HepG2 (cell line): ENCODE measurements around the gene PARD3. TPM values are rescaled to one million over a fixed set of nuclear protein-coding genes. Genes with fewer than 3 reads are reported as not detected.

Experiments
- ATAC-seq: fragments of 200-7000 bp; cut with Tn5 transposase; 3 replicates; pipeline ENCODE4 v1.9.1; 2020; ENCODE audit warnings: mild to moderate bottlenecking, moderate library complexity
- BruUV-seq: library from RNA; stranded (reverse); fragments of 400-500 nt; replicated peaks from 2 replicates; lab custom pipeline; 2021; lab: Mats Ljungman, UMichigan
- CTCF ChIA-PET: fragments of 300-600 bp; formaldehyde crosslinking; extraction: SDS; loops from one replicate; lab custom pipeline; 2021; ENCODE audit warnings: low total read pairs, inconsistent platforms, low intra/inter-chr PET ratio; lab: Yijun Ruan, JAX
- POLR2A ChIA-PET: fragments of 350-600 bp; sonication (Branson Sonifier 250); formaldehyde crosslinking; loops from one replicate; lab custom pipeline; 2020; ENCODE audit warnings: antibody characterized with exemption, inconsistent platforms; lab: Yijun Ruan, JAX
- DNase-seq: peaks from one replicate; pipeline ENCODE4 v3.0.0-alpha.2; 2015; ENCODE audit warnings: low spot score
- FAIRE-seq: peaks from 3 replicates; lab custom pipeline; 2011; peaks lifted over from hg19 to GRCh38; lab: Jason Lieb, UNC
- H2AFZ ChIP-seq: one replicate; pipeline ENCODE4 v1.6.1; 2011; ENCODE audit warnings: low read length, inconsistent platforms
- H3K27ac ChIP-seq: fragments of 300-600 bp; 3 replicates; pipeline ENCODE4 v1.8.0; 2011; ENCODE audit warnings: mixed run types, mild to moderate bottlenecking, mixed read lengths, low read length, inconsistent platforms; ENCODE audit not compliant: insufficient read depth; ENCODE audit errors: extremely low read length
- H3K27me3 ChIP-seq, 2 experiments: fragments of 200-600 bp in 1 of 2; 2 replicates in 1 of 2; 3 replicates in 1 of 2; pipeline versions ENCODE4 v1.6.0 to v1.8.0; 2011; ENCODE audit warnings: low read length in 2 of 2, mild to moderate bottlenecking in 2 of 2, moderate library complexity in 2 of 2, inconsistent platforms in 1 of 2; ENCODE audit not compliant: insufficient read depth in 2 of 2, control insufficient read depth in 1 of 2
- H3K36me3 ChIP-seq, 2 experiments: fragments of 200-600 bp in 1 of 2; replicated peaks in 1 of 2; 2 replicates in 1 of 2; 3 replicates in 1 of 2; pipeline versions ENCODE4 v1.5.1 to v1.8.0; 2011; ENCODE audit warnings: low read length in 2 of 2, inconsistent platforms in 1 of 2; ENCODE audit not compliant: insufficient read depth in 2 of 2, control insufficient read depth in 1 of 2
- H3K4me1 ChIP-seq: 2 replicates; pipeline ENCODE4 v1.5.1; 2012; ENCODE audit warnings: low read length, inconsistent platforms; ENCODE audit not compliant: insufficient read depth
- H3K4me2 ChIP-seq: 2 replicates; pipeline ENCODE4 v1.6.0; 2011; ENCODE audit warnings: low read depth, low read length, inconsistent platforms
- H3K4me3 ChIP-seq, 3 experiments: fragments of 200-600 bp in 1 of 3; sonication (generic), shearing (Covaris generic) in 1 of 3; replicated peaks in 1 of 3; 2 replicates each; pipeline ENCODE4 v1.5.1; 2011 to 2016; ENCODE audit warnings: low read length in 3 of 3, inconsistent platforms in 2 of 3, low read depth in 2 of 3, mild to moderate bottlenecking in 2 of 3, control low read depth in 1 of 3, mixed read lengths in 1 of 3; ENCODE audit not compliant: insufficient read depth in 1 of 3
- H3K79me2 ChIP-seq: one replicate; pipeline ENCODE4 v1.6.1; 2011; ENCODE audit warnings: low read length, inconsistent platforms; ENCODE audit not compliant: insufficient read depth
- H3K9ac ChIP-seq: 2 replicates; pipeline ENCODE4 v1.6.0; 2011; ENCODE audit warnings: mild to moderate bottlenecking, low read depth, low read length, inconsistent platforms; ENCODE audit not compliant: insufficient read depth
- H3K9me3 ChIP-seq: 2 replicates; pipeline ENCODE4 v1.5.1; 2012; ENCODE audit warnings: mild to moderate bottlenecking, low read length
- H4K20me1 ChIP-seq: 2 replicates; pipeline ENCODE4 v1.6.0; 2011; ENCODE audit warnings: inconsistent platforms, mild to moderate bottlenecking, low read length, moderate library complexity; ENCODE audit not compliant: insufficient read depth
- CCDC6 ChIP-seq: sonication (generic); formaldehyde crosslinking; IDR thresholded peaks from 2 replicates; pipeline ENCODE4 v1.8.1; 2022; ENCODE audit warnings: mild to moderate bottlenecking, missing genetic modification reagents, moderate library complexity
- GPBP1L1 ChIP-seq: sonication (generic); formaldehyde crosslinking; IDR thresholded peaks from 2 replicates; pipeline ENCODE4 v1.5.0; 2020; ENCODE audit warnings: mild to moderate bottlenecking, missing genetic modification reagents
- HCFC1 ChIP-seq: fragments of 150-350 bp; IDR thresholded peaks from 2 replicates; pipeline ENCODE4 v1.6.1; 2014; ENCODE audit warnings: low read depth, low read length
- KDM5B ChIP-seq: sonication (generic); formaldehyde crosslinking; IDR thresholded peaks from 2 replicates; pipeline ENCODE4 v1.4.0; 2020; ENCODE audit warnings: missing genetic modification reagents, mild to moderate bottlenecking, borderline replicate concordance
- KLF6 ChIP-seq: IDR thresholded peaks from 2 replicates; pipeline ENCODE4 v1.8.0; 2016; ENCODE audit warnings: missing biosample characterization, missing genetic modification reagents
- MIER2 ChIP-seq: IDR thresholded peaks from 2 replicates; pipeline ENCODE4 v1.6.1; 2016; ENCODE audit warnings: missing biosample characterization, missing genetic modification reagents
- MIER3 ChIP-seq: IDR thresholded peaks from 2 replicates; pipeline ENCODE4 v1.6.1; 2016; ENCODE audit warnings: missing compliant biosample characterization, borderline replicate concordance
- NFE2L2 ChIP-seq: fragments of 150-350 bp; IDR thresholded peaks from 2 replicates; pipeline ENCODE4 v1.6.1; 2014; ENCODE audit warnings: low read length
- NFKBIZ ChIP-seq: IDR thresholded peaks from 2 replicates; pipeline ENCODE4 v1.6.1; 2018; ENCODE audit warnings: missing genetic modification reagents, missing compliant biosample characterization
- NRL ChIP-seq: sonication (generic); formaldehyde crosslinking; IDR thresholded peaks from 2 replicates; pipeline ENCODE4 v1.5.0; 2020; ENCODE audit warnings: missing genetic modification reagents, mild to moderate bottlenecking, moderate library complexity, borderline replicate concordance
- POLR2A ChIP-seq, 2 experiments: IDR thresholded peaks; 2 replicates each; pipeline ENCODE4 v1.6.1; 2011; ENCODE audit warnings: low read depth in 2 of 2, low read length in 2 of 2, mild to moderate bottlenecking in 1 of 2, moderate library complexity in 1 of 2; ENCODE audit not compliant: insufficient read depth in 1 of 2
- RNF219 ChIP-seq: sonication (generic); formaldehyde crosslinking; IDR thresholded peaks from 2 replicates; pipeline ENCODE4 v1.5.0; 2020; ENCODE audit warnings: mild to moderate bottlenecking, missing genetic modification reagents
- RXRA ChIP-seq: sonication (generic); formaldehyde crosslinking; IDR thresholded peaks from 2 replicates; pipeline ENCODE4 v1.5.1; 2020; ENCODE audit warnings: missing genetic modification reagents
- SETDB1 ChIP-seq: sonication (generic); formaldehyde crosslinking; IDR thresholded peaks from 2 replicates; pipeline ENCODE4 v1.5.1; 2020; ENCODE audit warnings: missing genetic modification reagents, mild to moderate bottlenecking, borderline replicate concordance
- ZMAT5 ChIP-seq: sonication (generic); formaldehyde crosslinking; IDR thresholded peaks from 2 replicates; pipeline ENCODE4 v1.5.0; 2020; ENCODE audit warnings: mild to moderate bottlenecking, low read depth, missing genetic modification reagents, borderline replicate concordance
- ZNF672 ChIP-seq: sonication (generic); formaldehyde crosslinking; IDR thresholded peaks from 2 replicates; pipeline ENCODE4 v1.8.1; 2022; ENCODE audit warnings: missing genetic modification reagents
- ZNF780A ChIP-seq: sonication (generic); formaldehyde crosslinking; IDR thresholded peaks from 2 replicates; pipeline ENCODE4 v1.8.0; 2022; ENCODE audit warnings: mild to moderate bottlenecking, missing genetic modification reagents, moderate library complexity
- WGBS: methylation state at CpG from one replicate; pipeline ENCODE4 v1.1.6; 2017; ENCODE audit warnings: low lambda C conversion rate; 5-methylcytosine and 5-hydroxymethylcytosine counted together
- in situ Hi-C: cut with HindIII; loops from 2 replicates; pipeline ENCODE4 v1.10.0; 2017; ENCODE audit warnings: low pct_unique_long_range_greater_than_20kb; ENCODE audit not compliant: extremely low pct_ligation_motif_present
- intact Hi-C: fragments of 100-400 bp; cut with micrococcal nuclease; formaldehyde crosslinking; loops from one replicate; pipeline ENCODE4 v1.10.0; 2022; ENCODE audit not compliant: unreplicated experiment
- polyA plus RNA-seq, 8 experiments: library from polyadenylated mRNA; depleted of rRNA in 3 of 8; stranded (reverse) in 7 of 8; unstranded in 1 of 8; fragments of >200 nt; fragmentation: Illumina TruSeq in 4 of 8; extraction: Trizol in 4 of 8; gene quantifications; 2 replicates each; pipeline versions ENCODE4 v1.2.1 to v1.2.3, GENCODE V29; 2011 to 2016; ENCODE audit warnings: low read depth in 4 of 8, missing spikeins in 1 of 8, mixed read lengths in 1 of 8; ENCODE audit not compliant: insufficient read depth in 1 of 8
- total RNA-seq, 5 experiments: library from RNA; depleted of rRNA; stranded (reverse); fragments of >200 nt; fragmentation: Illumina TruSeq; extraction: Trizol; gene quantifications; 2 replicates each; pipeline ENCODE4 v1.2.3, GENCODE V29; 2016; ENCODE audit warnings: low read depth in 1 of 5

PARD3 gene
- total and polyA plus RNA-seq, 2 of the 13 experiments (the other 11 are each of a cell fraction or from before 2014, with no cell fraction given), result 40.9 to 60.0 TPM

GRCh38 chr10:34730726-34731125 is 84.4 kb downstream of the PARD3 start:
- ATAC-seq, result no peak
- Histone ChIP-seq H3K9ac (no peak overlapping the region), H3K4me2 (no peak overlapping the region), H3K79me2 (peaks cover 83% of the 10 kb centered on the region), H3K27me3 (no peaks in the 10 kb centered on the region), H4K20me1 (peaks cover 21% of the 10 kb centered on the region; the same call in 1 of the 2 replicates), H3K27ac (no peak overlapping the region), H3K4me1 (peaks cover 83% of the 10 kb centered on the region), H3K36me3 (no peaks in the 10 kb centered on the region), H3K9me3 (no peaks in the 10 kb centered on the region), H2AFZ (no peak overlapping the region), H3K4me3 (no peak overlapping the region)
- BruUV-seq, result no TSS peak
- FAIRE-seq, result no peak
- POLR2A ChIA-PET, result no interaction called here
- WGBS, result 95% methylated on average over 7 of the region's 7 CpGs
- in situ Hi-C loops (no loop called here), intact Hi-C loops (loop anchor here (10.0 kb wide), 1 partner anchor 46 kb away; no protein-coding TSS in a partner anchor)
- DNase-seq, result no peak
- TF ChIP-seq ZMAT5 (CRISPR knock-in tag) (no peak), KLF6 (no peak), KDM5B (no peak), CCDC6 (no peak), ZNF780A (CRISPR knock-in tag) (no peak), SETDB1 (CRISPR knock-in tag) (no peak)
- CTCF ChIA-PET, result no interaction called here

GRCh38 chr10:34729619-34730018 is 85.5 kb downstream of the PARD3 start:
- Histone ChIP-seq H3K9ac (no peak overlapping the region), H4K20me1 (peaks cover 22% of the 10 kb centered on the region; the same call in 1 of the 2 replicates), H2AFZ (no peak overlapping the region), H3K27me3 (no peaks in the 10 kb centered on the region), H3K27ac (no peak overlapping the region), H3K9me3 (no peaks in the 10 kb centered on the region), H3K79me2 (peaks cover 81% of the 10 kb centered on the region), H3K4me2 (no peak overlapping the region), H3K4me3 (no peak overlapping the region), H3K4me1 (peaks cover 72% of the 10 kb centered on the region), H3K36me3 (no peaks in the 10 kb centered on the region)
- in situ Hi-C loops, result no loop called here
- DNase-seq, result no peak
- ChIA-PET CTCF (no interaction called here), POLR2A (no interaction called here)
- FAIRE-seq, result no peak
- ATAC-seq, result no peak
- 93% methylated on average over 5 of the region's 5 CpGs for WGBS
- intact Hi-C loops, result loop anchor here (10.0 kb wide), 1 partner anchor 45 kb away; no protein-coding TSS in a partner anchor
- BruUV-seq, result no TSS peak
- TF ChIP-seq NFE2L2 (no peak), NRL (no peak), MIER2 (CRISPR knock-in tag) (no peak), POLR2A (IDR thresholded peaks at IDR 0.05; ENCODE audit: insufficient read depth in 1 of 2, low read depth in 2 of 2, low read length in 2 of 2) (no peak), HCFC1 (no peak), RXRA (CRISPR knock-in tag) (no peak), ZNF672 (no peak), RNF219 (CRISPR knock-in tag) (no peak), MIER3 (CRISPR knock-in tag) (no peak), GPBP1L1 (CRISPR knock-in tag) (no peak), NFKBIZ (CRISPR knock-in tag) (no peak)
